ENCODE measurements around the gene IQGAP3.
"Not testable (repeated sequence)": the region's sequence is repeated elsewhere in the genome, so short reads cannot be mapped to it uniquely, and the experiment has no call there.

The IQGAP3 gene

GRCh38 chr1:156566436-156566835 is 5.9 kb downstream of the IQGAP3 start:
- no peak for DNase-seq (ENCODE audit: low read depth)

GRCh38 chr1:156565519-156565918 is 6.8 kb downstream of the IQGAP3 start:
- DNase-seq (ENCODE audit: low read depth): no peak

- DNase-seq (ENCODE audit: low read depth): no peak
Observed at GRCh38 chr1:156560585-156561163, 11.7 kb downstream of the IQGAP3 start.

GRCh38 chr1:156559797-156560385 is 12.5 kb downstream of the IQGAP3 start:
- DNase-seq (ENCODE audit: low read depth): no peak

- no peak for DNase-seq (ENCODE audit: low read depth)
Observed at GRCh38 chr1:156559086-156559796, 13.1 kb downstream of the IQGAP3 start.

GRCh38 chr1:156556354-156556753 is 16.0 kb downstream of the IQGAP3 start:
- no peak for DNase-seq (ENCODE audit: low read depth)

- no peak for DNase-seq (ENCODE audit: low read depth)
Observed at GRCh38 chr1:156555715-156556114, 16.6 kb downstream of the IQGAP3 start.

GRCh38 chr1:156554971-156555370 is 17.4 kb downstream of the IQGAP3 start:
- no peak for DNase-seq (ENCODE audit: low read depth)

- DNase-seq (ENCODE audit: low read depth): no peak
Observed at GRCh38 chr1:156553860-156554485, 18.4 kb downstream of the IQGAP3 start.

- not testable (repeated sequence) for DNase-seq (ENCODE audit: low read depth)
Observed at GRCh38 chr1:156552937-156553336, 19.4 kb downstream of the IQGAP3 start.

GRCh38 chr1:156552518-156552917 is 19.8 kb downstream of the IQGAP3 start:
- no peak for DNase-seq (ENCODE audit: low read depth)

GRCh38 chr1:156551869-156552268 is 20.5 kb downstream of the IQGAP3 start:
- no peak for DNase-seq (ENCODE audit: low read depth)

- no peak for DNase-seq (ENCODE audit: low read depth)
Observed at GRCh38 chr1:156551066-156551643, 21.2 kb downstream of the IQGAP3 start.

GRCh38 chr1:156550346-156550745 is 22.0 kb downstream of the IQGAP3 start:
- DNase-seq (ENCODE audit: low read depth): no peak

GRCh38 chr1:156549831-156550230 is 22.5 kb downstream of the IQGAP3 start:
- no peak for DNase-seq (ENCODE audit: low read depth)

GRCh38 chr1:156549390-156549789 is 23.0 kb downstream of the IQGAP3 start:
- DNase-seq (ENCODE audit: low read depth): no peak

- DNase-seq (ENCODE audit: low read depth): no peak
Observed at GRCh38 chr1:156547982-156548381, 24.4 kb downstream of the IQGAP3 start.

- DNase-seq (ENCODE audit: low read depth): no peak
Observed at GRCh38 chr1:156547434-156547833, 24.9 kb downstream of the IQGAP3 start.

GRCh38 chr1:156546267-156546666 is 26.1 kb downstream of the IQGAP3 start:
- no peak for DNase-seq (ENCODE audit: low read depth)

- no peak for DNase-seq (ENCODE audit: low read depth)
Observed at GRCh38 chr1:156544592-156545102, 27.7 kb downstream of the IQGAP3 start.

GRCh38 chr1:156543066-156543465 is 29.3 kb downstream of the IQGAP3 start:
- no peak for DNase-seq (ENCODE audit: low read depth)

- DNase-seq (ENCODE audit: low read depth): no peak
Observed at GRCh38 chr1:156540955-156541354, 31.4 kb downstream of the IQGAP3 start.

Measured in stimulated activated CD8-positive, alpha-beta memory T cell treated with anti-CD3 and anti-CD28 coated beads, Interleukin-12 subunit alpha, Interleukin-12 subunit beta, amount 100 ng/mL, for 1 hour (primary cell).